Dermis microvascular lymphatic vessel endothelial cell (primary cell): ENCODE measurements around the gene EBP. TPM values are rescaled to one million over a fixed set of nuclear protein-coding genes. Genes with fewer than 3 reads are reported as not detected.

Experiments used
- DNase-seq, 2 donors: peaks; one replicate each; pipeline versions ENCODE4 v3.0.0 to v3.0.0-alpha.2; 2010; ENCODE audit warnings: low read depth in 2 of 2
- total RNA-seq: library from RNA; depleted of rRNA; stranded (reverse); fragments of >200 nt; gene quantifications from 2 replicates; pipeline ENCODE4 v1.2.1, GENCODE V29; 2014

Gene EBP
- total RNA-seq, 1 donor from 2014 or later: 141 TPM

GRCh38 chrX:48574270-48575266, 53.0 kb downstream of the EBP start, which contains the start of gene RBM3:
Gene RBM3, plus strand, starts transcription at chrX:48574484. Its CDS starts 697 bp downstream, at chrX:48575181.
- DNase-seq: peak; percentile 83 to 91

GRCh38 chrX:48575642-48576041, 54.0 kb downstream of the EBP start:
- no peak for DNase-seq

GRCh38 chrX:48576108-48576507, 54.5 kb downstream of the EBP start:
- DNase-seq: no peak

Other genes starting within 250 kb of the EBP start
- gene SSX3, start 165.1 kb upstream of the EBP start, total RNA-seq: not detected in 2 replicates
- gene SSX4, start 138.3 kb upstream of the EBP start, total RNA-seq: not detected in 2 replicates
- gene SSX4B, start 109.8 kb upstream of the EBP start, total RNA-seq: not detected in 2 replicates
- gene SLC38A5, start 51.5 kb upstream of the EBP start, total RNA-seq: 6.4 and 25.2 TPM in 2 replicates
- 35.4 and 41.7 TPM in 2 replicates for gene FTSJ1, start 45.6 kb upstream of the EBP start, total RNA-seq
- gene PORCN, start 12.8 kb upstream of the EBP start, total RNA-seq: 4.6 and 7.3 TPM in 2 replicates
- 4.5 and 9.6 TPM in 2 replicates for gene TBC1D25, start 17.9 kb downstream of the EBP start, total RNA-seq
- 379 and 393 TPM in 2 replicates for gene RBM3, start 52.7 kb downstream of the EBP start, total RNA-seq
- gene WDR13, start 75.7 kb downstream of the EBP start, total RNA-seq: 116 and 123 TPM in 2 replicates
- 0.25 TPM in 1 of 2 replicates, not detected in the other for gene WAS, start 162.0 kb downstream of the EBP start, total RNA-seq
- gene SUV39H1, start 174.9 kb downstream of the EBP start, total RNA-seq: 3.9 and 4.9 TPM in 2 replicates
- not detected in 2 replicates for gene GLOD5, start 239.9 kb downstream of the EBP start, total RNA-seq